Body of pancreas (tissue), 4 donors: ENCODE data around the gene CEND1. TPM values are rescaled to one million over a fixed set of nuclear protein-coding genes. Genes with fewer than 3 reads are reported as not detected.

Source experiments
- ATAC-seq: fragments of 150-250 bp; one replicate; pipeline ENCODE4 v1.9.1; 2016
- DNase-seq, 4 donors: peaks; one replicate each; pipeline ENCODE4 v3.0.0-alpha.2; 2019
- H3K27ac ChIP-seq, 4 donors: fragments of 200-600 bp; sonication (generic); 1 replicate in 3 of 4; 2 replicates in 1 of 4; pipeline versions ENCODE4 v1.5.1 to v1.6.1; 2016 to 2019; ENCODE audit warnings: mild to moderate bottlenecking in 1 of 4, mixed read lengths in 1 of 4, moderate library complexity in 1 of 4
- H3K27me3 ChIP-seq, 2 donors: fragments of 200-600 bp; sonication (generic); one replicate each; pipeline ENCODE4 v1.6.0; 2016; ENCODE audit warnings: mild to moderate bottlenecking in 1 of 2
- H3K36me3 ChIP-seq, 2 donors: fragments of 200-600 bp; sonication (generic); replicated peaks in 1 of 2; 2 replicates each; pipeline ENCODE4 v1.5.1; 2016; ENCODE audit warnings: low read depth in 2 of 2; ENCODE audit not compliant: insufficient read depth in 1 of 2
- H3K4me1 ChIP-seq: fragments of 200-600 bp; sonication (generic); one replicate; pipeline ENCODE4 v1.6.0; 2016
- H3K4me3 ChIP-seq, 2 donors: fragments of 200-600 bp; sonication (generic); 1 replicate in 1 of 2; 2 replicates in 1 of 2; pipeline ENCODE4 v1.5.1; 2016 to 2019
- H3K9me3 ChIP-seq, 3 donors: fragments of 200-600 bp; sonication (generic); 1 replicate in 2 of 3; 2 replicates in 1 of 3; pipeline ENCODE4 v1.5.1; 2016
- POLR2A ChIP-seq, 3 donors: fragments of 450-650 bp; IDR thresholded peaks; one replicate each; pipeline ENCODE4 v1.6.1; 2016; ENCODE audit warnings: antibody characterized with exemption in 3 of 3, mild to moderate bottlenecking in 2 of 3
- WGBS, 2 donors: methylation state at CpG; one replicate each; pipeline ENCODE4 v1.1.5; 2017; 5-methylcytosine and 5-hydroxymethylcytosine counted together
- intact Hi-C: fragments of 100-400 bp; cut with DNase I; formaldehyde crosslinking; loops from one replicate; pipeline ENCODE4 v1.15.1; 2023
- total RNA-seq, 2 donors: library from RNA; depleted of rRNA; stranded (reverse); fragments of >200 nt; gene quantifications; one replicate each; pipeline ENCODE4 v1.1.0, GENCODE V29; 2016
- TF ChIP-seq, protein P1 (sequence below), 7 experiments: fragments of 450-650 bp in 4 of 7; fragments of 200-600 bp in 3 of 7; sonication (generic) in 3 of 7; IDR thresholded peaks; one replicate each; pipeline ENCODE4 v1.5.1; 2016 to 2019; ENCODE audit warnings: antibody characterized with exemption in 7 of 7

The CEND1 gene
- total RNA-seq, 2 donors from 2014 or later, result 0.78 TPM; not detected in 1

DNA sequence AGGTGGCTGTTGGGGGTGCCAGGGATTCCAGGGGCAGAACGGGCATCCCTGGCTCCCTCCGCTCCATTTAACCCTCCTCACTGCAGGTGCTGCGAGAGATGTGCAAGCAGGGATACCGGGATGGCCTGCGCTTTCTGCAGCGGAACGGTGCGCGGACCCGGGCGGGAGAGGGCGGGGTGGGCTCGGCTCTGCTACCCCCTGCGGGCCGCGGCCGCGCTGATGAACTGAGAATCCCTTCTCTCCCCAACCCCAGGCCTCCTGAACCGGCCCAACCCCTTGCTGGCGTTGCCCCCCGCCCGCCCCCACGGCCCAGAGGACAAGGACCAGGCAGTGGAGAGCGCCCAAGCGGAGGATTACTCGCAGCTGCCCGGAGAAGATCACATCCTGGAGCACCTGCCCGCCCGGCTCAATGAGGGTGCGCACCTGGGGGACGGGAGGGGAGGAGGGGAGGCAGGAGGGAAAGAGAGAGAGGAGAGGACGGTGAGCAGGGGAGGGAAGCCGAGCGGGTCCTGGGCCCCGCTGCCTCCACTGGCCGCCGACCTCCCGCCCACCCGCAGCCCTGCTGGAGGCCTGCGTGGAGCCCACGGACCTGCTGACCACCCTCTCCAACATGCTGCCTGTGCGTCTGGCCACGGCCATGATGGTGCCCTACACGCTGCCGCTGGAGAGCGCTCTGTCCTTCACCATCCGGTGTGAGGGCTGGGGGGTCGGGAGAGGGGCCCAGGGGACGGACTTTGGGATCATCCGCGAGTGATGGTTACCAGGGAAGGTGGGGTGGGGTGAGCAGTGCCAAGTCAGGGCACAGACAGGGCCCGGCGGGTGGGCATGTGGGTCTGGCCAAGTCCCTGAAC, 33.8 kb upstream of the CEND1 start:
- Histone ChIP-seq H3K4me3 (no peak overlapping the region), H3K27me3 (no peaks in the 10 kb centered on the region), H3K9me3 (no peaks in the 10 kb centered on the region), H3K27ac (peak overlapping the region; percentile 92 to 100 (median 95)), H3K36me3 (peaks cover 0 to 2% of the 10 kb centered on the region in 2 donors), H3K4me1 (peaks cover 88% of the 10 kb centered on the region)
- intact Hi-C loops, result no loop called here
- WGBS, 2 donors, result 38 to 72% methylated on average over 26 to 53 of the region's 53 CpGs
- no peak for TF ChIP-seq POLR2A (IDR thresholded peaks at IDR 0.05)
- TF ChIP-seq, protein P1, sequence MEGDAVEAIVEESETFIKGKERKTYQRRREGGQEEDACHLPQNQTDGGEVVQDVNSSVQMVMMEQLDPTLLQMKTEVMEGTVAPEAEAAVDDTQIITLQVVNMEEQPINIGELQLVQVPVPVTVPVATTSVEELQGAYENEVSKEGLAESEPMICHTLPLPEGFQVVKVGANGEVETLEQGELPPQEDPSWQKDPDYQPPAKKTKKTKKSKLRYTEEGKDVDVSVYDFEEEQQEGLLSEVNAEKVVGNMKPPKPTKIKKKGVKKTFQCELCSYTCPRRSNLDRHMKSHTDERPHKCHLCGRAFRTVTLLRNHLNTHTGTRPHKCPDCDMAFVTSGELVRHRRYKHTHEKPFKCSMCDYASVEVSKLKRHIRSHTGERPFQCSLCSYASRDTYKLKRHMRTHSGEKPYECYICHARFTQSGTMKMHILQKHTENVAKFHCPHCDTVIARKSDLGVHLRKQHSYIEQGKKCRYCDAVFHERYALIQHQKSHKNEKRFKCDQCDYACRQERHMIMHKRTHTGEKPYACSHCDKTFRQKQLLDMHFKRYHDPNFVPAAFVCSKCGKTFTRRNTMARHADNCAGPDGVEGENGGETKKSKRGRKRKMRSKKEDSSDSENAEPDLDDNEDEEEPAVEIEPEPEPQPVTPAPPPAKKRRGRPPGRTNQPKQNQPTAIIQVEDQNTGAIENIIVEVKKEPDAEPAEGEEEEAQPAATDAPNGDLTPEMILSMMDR (IDR thresholded peaks at IDR 0.05), result no peak
- ATAC-seq, result no peak
- no peak for DNase-seq

GRCh38 chr11:821512-822371, 31.9 kb upstream of the CEND1 start:
- Histone ChIP-seq H3K27me3 (no peaks in the 10 kb centered on the region), H3K9me3 (no peaks in the 10 kb centered on the region), H3K27ac (peak overlapping the region; percentile 92 to 100 (median 98)), H3K4me1 (peaks cover 76% of the 10 kb centered on the region), H3K36me3 (peaks cover 0 to 2% of the 10 kb centered on the region in 2 donors), H3K4me3 (no peak overlapping the region)
- DNase-seq (peak; percentile 42 to 69 (median 60)), ATAC-seq (no peak)
- no peak for TF ChIP-seq POLR2A (IDR thresholded peaks at IDR 0.05)
- TF ChIP-seq, protein P1 (IDR thresholded peaks at IDR 0.05), result no peak
- intact Hi-C loops, result no loop called here
- WGBS, 2 donors, result 13 to 17% methylated on average over 16 to 22 of the region's 22 CpGs

DNA sequence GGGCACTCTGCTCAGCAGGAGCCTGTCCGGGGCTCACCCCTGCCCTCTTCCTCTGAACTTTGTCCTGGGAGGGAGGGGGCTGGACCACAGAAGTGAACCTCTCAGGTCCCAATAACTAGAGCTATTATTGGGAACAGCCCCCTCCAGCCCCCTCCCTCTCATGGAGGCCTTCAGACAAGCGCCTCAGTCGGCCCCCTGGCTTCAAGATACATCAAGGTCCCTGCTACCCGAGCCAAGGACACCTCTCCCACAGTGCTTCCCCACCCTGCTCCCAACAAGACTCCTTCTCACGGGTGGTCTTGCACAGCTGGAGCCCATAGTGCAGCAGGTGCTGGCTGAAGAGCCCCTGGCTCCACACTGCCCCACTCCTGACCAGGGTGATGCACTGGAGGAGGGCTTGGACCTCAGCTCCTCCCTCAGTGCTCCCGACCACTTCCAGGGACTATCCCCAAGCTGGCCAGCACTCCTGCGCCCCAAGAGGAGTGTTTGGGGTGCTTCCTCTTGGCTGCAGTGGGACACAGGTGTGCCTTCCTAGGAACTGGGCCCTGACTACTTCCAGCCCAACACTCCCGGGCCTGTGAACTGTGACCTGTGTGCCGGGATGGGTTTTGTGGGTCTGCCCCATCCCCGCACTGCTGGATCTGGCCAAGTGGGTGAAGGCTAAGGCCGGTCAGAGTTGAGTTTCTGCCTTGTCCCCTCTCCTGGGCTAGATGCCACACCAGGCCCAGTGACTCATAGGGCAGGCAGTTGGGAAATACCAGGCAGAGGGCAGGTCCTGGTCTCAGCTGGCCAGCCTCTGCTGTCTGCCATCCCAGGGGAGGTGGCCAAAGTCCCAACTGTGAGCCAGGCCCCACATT, 31.0 kb upstream of the CEND1 start:
- Histone ChIP-seq H3K9me3 (no peaks in the 10 kb centered on the region), H3K27ac (peak overlapping the region; percentile 92 to 100 (median 98)), H3K27me3 (no peaks in the 10 kb centered on the region), H3K4me1 (peaks cover 67% of the 10 kb centered on the region), H3K36me3 (peaks cover 0 to 2% of the 10 kb centered on the region in 2 donors), H3K4me3 (peak overlapping the region; percentile 39 to 91)
- ATAC-seq (peak; percentile 59), DNase-seq (peak; percentile 91 to 97 (median 96))
- TF ChIP-seq, protein P1 (IDR thresholded peaks at IDR 0.05), result no peak
- peak; percentile 38 to 60 (median 55) for TF ChIP-seq POLR2A (IDR thresholded peaks at IDR 0.05)
- intact Hi-C loops, result no loop called here
- 8 to 19% methylated on average over 4 to 11 of the region's 11 CpGs for WGBS, 2 donors

DNA sequence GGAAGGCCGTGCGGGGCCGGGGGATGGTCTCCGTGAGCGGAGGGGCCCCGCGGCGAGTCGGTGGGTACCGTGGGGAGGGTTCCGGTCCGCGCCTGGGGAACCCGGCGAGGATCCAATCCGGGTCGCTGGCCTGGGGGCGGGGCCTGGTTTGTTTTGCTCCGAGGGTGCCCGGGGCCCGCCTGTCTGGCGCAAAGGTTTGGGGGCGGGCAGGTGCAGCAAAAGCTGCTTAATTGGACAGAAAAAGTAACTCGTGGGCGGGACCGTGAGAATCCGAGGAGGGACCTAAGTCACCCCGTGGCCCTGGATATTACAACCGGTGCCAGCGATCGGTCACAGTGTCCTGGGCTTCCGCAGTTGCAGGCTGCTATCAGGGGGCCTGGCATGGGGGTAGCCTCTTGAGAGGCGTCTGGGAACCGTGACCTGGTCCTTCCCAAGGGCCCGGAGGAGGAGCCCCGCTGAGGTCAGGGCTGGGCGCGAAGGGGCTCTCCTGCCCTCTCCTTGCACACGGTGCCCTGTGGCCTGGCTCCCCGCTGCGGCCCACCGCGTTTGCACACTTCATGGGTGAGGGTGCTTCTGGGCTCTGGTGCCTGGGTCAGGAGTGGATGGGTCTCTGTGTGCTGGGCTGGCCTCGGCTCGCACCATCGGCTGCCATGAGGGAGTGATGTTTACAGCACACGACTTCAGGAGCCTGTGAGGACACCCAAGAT, 30.2 kb upstream of the CEND1 start:
- Histone ChIP-seq H3K4me3 (peak overlapping the region; percentile 39 to 91), H3K9me3 (no peaks in the 10 kb centered on the region), H3K27ac (peak overlapping the region; percentile 92 to 100 (median 98)), H3K4me1 (peaks cover 60% of the 10 kb centered on the region), H3K27me3 (no peaks in the 10 kb centered on the region), H3K36me3 (peaks cover 0 to 2% of the 10 kb centered on the region in 2 donors)
- peak; percentile 95 to 98 (median 98) for DNase-seq
- intact Hi-C loops, result no loop called here
- TF ChIP-seq, protein P1 (IDR thresholded peaks at IDR 0.05), result no peak
- peak; percentile 84 to 90 (median 87) for TF ChIP-seq POLR2A (IDR thresholded peaks at IDR 0.05)
- WGBS, 2 donors, result 2 to 6% methylated on average over 6 to 47 of the region's 47 CpGs
- peak; percentile 65 for ATAC-seq
